GM20431 (cell line): ENCODE measurements around the gene SMURF2.

Experiments
- in situ Hi-C: fragments of 300-500 bp; cut with MseI, MboI; formaldehyde crosslinking; loops from one replicate; pipeline ENCODE4 v1.15.0; 2020; ENCODE audit warnings: low sequenced_read_pairs; ENCODE audit not compliant: unreplicated experiment

SMURF2 gene

DNA sequence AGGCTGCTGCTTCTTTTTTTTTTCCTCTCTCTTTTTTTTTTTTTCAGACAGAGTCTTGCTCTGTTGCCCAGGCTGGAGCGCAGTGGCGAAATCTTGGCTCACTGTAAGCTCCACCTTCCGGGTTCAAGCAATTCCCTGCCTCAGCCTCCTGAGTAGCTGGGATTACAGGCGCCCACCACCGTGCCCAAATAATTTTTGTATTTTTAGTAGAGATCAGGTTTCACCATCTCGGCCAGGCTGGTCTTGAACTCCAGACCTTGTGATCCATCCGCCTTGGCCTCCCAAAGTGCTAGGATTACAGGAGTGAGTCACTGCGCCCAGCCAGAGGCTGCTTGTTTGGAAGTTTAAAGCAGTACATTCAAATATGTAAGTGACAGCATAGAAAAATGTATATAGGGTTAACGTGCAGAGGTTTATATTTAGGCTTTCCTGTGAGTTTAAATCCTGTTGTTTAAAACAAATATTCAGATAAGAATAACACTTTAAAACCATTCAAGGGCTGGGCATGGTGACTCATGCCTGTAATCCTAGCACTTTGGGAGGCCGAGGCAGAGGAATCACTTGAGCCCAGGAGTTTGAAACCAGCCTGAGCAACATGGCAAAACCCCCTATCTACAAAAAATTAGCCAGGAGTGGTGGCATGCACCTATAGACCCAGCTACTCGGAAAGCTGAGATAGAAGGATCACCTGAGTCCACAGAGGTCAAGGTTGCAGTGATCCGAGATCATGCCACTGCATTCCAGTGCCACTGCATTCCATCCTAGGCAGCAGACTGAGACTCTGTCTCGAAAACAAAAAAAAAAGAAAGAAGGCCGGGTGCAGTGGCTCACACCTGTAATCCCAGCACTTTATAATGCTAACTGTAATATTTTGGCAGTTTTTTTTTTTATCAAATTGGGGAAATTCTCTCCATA, 6.0 kb upstream of the SMURF2 start:
- in situ Hi-C loops, result loop anchor here (25.0 kb wide), 1 partner anchor 356 kb away; no protein-coding TSS in a partner anchor

DNA sequence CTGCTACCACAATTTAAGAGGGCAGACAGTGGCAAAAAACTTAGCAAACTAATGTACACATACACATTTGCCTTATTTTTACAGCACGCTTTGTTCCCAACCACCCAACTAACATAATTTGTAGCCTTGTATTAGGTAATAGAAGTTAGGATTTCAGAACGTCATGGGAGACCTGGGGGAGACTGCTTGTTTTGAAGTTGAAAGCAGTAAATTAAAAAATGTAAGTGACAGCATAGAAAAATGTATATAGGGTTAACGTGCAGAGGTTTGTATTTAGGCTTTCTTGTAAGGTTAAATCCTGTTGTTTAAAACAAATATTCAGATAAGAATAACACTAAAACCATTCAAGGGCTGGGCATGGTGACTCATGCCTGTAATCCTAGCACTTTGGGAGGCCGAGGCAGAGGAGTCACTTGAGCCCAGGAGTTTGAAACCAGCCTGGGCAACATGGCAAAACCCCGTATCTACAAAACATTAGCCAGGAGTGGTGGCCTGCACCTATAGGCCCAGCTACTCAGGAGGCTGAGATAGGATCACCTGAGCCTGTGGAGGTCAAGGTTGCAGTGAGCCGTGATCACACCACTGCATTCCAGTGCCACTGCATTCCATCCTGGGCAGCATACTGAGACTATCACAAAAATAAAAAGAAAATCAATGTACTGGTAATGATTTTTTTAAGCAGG, 2.3 kb upstream of the SMURF2 start:
- in situ Hi-C loops, result loop anchor here (25.0 kb wide), 1 partner anchor 352 kb away; no protein-coding TSS in a partner anchor

GRCh38 chr17:64663836-64664235, 1.7 kb upstream of the SMURF2 start:
- in situ Hi-C loops, result loop anchor here (25.0 kb wide), 1 partner anchor 352 kb away; no protein-coding TSS in a partner anchor

DNA sequence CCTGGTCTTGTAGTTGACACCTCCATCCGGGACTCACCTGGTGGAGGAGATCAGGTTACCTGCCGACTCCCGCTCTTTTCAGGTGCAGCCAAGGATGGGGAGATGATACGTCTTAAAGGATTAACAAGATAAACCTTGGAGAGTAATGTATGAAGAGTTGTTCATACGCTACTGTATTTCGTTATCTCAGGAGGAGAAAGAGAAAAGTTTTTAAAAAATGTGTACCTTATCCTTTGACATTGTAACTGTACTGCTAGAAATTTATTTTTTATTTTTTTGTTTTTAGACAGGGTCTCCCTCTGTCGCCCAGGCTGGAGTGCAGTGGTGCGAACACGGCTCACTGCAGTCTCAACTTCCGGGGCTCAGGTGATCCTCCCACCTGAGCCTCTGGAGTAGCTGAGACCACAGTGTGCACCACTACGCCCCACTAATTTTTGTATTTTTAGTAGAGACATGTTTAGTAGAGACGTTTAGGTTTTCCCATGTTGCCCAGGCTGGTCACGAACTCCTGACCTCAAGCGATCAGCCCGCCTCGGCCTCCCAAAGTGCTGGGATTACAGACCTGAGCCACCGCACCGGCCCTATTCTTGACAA, 764 bp upstream of the SMURF2 start:
- in situ Hi-C loops, result loop anchor here (25.0 kb wide), 1 partner anchor 351 kb away; no protein-coding TSS in a partner anchor

DNA sequence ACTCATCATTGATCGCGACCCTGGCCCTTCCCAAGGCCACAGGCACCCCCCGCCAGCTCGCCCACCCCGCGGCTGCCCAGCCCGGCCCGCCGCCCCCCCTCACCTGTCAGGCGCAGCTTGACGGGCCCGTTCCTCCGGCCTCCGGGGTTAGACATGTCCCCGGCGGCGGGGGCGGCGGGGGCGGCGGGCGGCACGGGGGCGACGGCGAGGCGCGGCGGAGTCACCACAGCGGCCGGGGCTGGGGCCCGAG, 456 bp downstream of the SMURF2 start:
- in situ Hi-C loops, result loop anchor here (25.0 kb wide), 1 partner anchor 349 kb away; no protein-coding TSS in a partner anchor

GRCh38 chr17:64660978-64661725, 955 bp downstream of the SMURF2 start:
- in situ Hi-C loops, result loop anchor here (25.0 kb wide), 1 partner anchor 349 kb away; no protein-coding TSS in a partner anchor

DNA sequence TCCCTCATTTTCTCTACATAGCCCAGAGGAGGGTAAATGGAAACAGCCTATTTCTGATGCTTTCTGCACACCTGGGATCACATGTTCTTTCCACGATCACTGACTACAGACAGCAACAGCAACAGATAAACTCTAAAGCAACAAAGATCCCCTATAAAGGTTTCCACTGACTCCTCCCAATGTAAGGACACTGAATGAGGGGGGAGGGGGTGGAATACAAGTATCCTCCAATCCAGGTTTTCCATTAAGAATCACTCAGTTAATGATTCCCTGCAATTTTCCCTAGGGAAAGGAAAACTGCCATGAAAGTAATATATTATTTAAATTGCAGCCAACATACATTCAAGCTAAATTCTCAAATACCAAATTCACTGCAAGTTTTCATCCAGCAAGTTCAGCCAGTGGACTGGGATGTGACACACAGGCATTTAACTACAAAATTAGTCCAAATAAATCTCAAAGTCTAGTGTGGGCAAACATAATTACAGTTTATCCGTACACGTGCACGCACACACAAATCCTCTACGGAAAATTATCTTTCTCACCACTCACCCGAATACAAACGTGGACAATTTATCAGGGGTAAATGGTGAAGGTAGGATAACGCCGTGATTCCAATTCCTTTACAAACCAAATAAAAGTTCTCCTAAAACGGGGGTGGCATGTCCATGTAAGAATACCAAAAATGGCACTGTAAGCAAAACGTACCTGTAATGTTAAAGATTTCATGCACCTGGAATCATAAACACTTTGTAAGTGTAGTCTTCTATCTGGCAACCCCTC, 1.7 kb downstream of the SMURF2 start:
- in situ Hi-C loops, result loop anchor here (25.0 kb wide), 1 partner anchor 348 kb away; no protein-coding TSS in a partner anchor

DNA sequence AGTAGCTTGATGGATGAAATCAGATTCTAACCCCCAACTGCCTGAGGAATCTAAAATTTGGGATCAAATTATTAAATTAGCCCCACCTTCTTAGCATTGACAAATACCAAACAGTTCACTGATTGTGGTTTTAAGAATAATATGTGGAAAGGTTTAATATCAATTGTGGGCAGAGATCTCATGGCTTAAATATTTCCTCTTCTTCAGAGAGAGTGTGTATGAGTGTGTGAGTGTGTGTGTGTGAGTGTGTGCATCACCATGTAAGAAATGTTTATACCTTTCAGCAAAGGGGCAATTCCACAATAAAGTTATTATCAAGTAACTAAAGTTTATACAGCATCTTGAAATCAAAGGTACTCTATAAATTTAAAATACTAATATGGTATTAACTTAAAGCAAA, 3.2 kb downstream of the SMURF2 start:
- in situ Hi-C loops, result loop anchor here (25.0 kb wide), 1 partner anchor 347 kb away; no protein-coding TSS in a partner anchor

GRCh38 chr17:64657610-64658125, 4.4 kb downstream of the SMURF2 start:
- in situ Hi-C loops, result loop anchor here (25.0 kb wide), 1 partner anchor 345 kb away; no protein-coding TSS in a partner anchor

- in situ Hi-C loops, result loop anchor here (25.0 kb wide), 1 partner anchor 343 kb away; no protein-coding TSS in a partner anchor
Observed at GRCh38 chr17:64655704-64656103, 6.4 kb downstream of the SMURF2 start.

DNA sequence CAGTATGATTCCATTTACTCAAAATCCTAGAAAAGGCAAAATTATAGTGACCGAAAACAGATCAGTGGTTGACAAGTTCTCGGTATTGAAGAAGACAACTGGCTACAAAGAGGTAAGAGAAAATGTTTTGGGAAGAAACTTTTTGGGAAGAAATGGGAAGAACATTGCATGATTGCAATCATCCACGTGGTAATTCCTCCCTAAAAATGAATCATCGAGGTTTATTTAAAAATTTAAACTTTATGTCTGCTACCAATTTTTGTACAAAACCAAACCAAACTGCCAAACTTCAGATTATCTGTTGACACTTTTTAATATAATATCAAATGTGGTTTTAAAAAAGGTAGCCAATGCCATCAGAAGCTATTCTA, 8.1 kb downstream of the SMURF2 start:
- in situ Hi-C loops, result loop anchor here (25.0 kb wide), 1 partner anchor 342 kb away; no protein-coding TSS in a partner anchor

DNA sequence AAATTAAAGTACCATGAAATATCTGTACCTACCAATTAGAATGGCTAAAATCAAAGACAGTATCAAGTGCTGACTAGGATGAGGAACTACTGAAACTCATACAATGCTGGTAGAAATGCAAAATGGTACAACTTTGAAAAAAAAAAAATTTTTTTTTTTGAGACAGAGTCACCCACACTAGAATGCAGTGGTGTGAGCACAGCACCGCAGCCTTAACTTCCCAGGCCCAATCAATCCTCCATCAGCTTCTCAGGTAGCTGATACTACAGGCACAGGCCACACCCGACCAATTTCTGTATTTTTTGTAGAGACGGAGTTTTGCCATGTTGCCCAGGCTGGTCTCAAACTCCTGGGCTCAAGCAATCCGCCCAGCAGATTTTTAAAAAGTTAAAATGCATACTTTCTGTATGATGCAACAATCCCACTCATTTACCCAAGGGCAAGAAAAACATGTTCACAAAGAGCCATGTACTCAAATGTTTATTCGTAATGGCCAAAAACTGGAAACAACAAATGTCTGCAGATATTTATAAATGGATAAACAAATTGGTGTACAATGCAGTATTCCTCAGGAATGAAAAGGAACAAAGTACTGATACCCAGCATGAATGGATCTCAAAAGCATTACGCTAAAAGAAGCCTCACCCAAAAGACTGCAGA, 8.7 kb downstream of the SMURF2 start:
- in situ Hi-C loops, result loop anchor here (25.0 kb wide), 1 partner anchor 341 kb away; no protein-coding TSS in a partner anchor

GRCh38 chr17:64651889-64652288, 10.2 kb downstream of the SMURF2 start:
- in situ Hi-C loops, result loop anchor here (25.0 kb wide), 1 partner anchor 340 kb away; no protein-coding TSS in a partner anchor

- in situ Hi-C loops, result no loop called here
Observed at GRCh38 chr17:64648234-64648633, 13.9 kb downstream of the SMURF2 start.

DNA sequence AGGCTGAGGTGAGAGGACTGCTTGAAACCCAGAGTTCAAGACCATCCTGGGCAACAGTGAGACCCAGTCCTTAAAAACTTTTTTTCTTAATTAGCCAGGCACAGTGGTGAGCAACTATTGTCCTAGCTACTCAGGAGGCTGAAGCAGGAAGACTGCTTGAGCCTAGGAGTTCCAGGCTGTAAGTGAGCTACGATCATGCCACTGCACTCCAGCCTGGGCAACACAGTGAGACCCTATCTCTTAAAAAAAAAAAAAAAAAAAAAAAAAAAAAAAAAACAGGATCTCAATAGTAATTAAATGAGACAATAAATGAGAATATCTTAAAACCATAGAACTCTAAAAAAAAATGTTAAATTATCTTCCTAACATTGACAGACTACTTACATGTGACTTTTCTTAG, 14.3 kb downstream of the SMURF2 start:
- in situ Hi-C loops, result no loop called here

DNA sequence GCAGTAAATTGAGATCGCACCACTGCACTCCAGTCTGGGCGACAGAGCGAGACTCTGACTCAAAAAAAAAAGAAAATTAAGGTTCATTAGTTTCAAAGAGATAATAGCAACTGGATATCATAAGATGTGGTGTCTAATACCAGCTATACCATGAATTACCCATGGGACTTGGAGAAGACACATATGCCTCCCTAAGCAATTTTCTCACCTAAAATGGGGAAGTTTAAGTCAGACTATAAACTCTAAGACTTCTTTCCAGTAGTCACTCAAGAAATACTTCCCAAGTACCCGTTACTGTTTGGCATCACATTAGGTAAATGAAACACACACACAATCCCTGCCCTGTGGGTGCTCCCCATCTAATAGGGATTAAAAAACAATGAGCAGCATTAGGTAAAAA, 22.6 kb downstream of the SMURF2 start:
- in situ Hi-C loops, result no loop called here

GRCh38 chr17:64638552-64639203, 23.4 kb downstream of the SMURF2 start:
- in situ Hi-C loops, result no loop called here
